K562 (cell line): ENCODE measurements around the gene RHBG. TPM values are rescaled to one million over a fixed set of nuclear protein-coding genes. Genes with fewer than 3 reads are reported as not detected.

Source experiments
- JUND ChIP-seq, 2 experiments: IDR thresholded peaks; 2 replicates in 1 of 2; 3 replicates in 1 of 2; pipeline ENCODE4 v1.6.1; 2011; ENCODE audit warnings: borderline replicate concordance in 2 of 2, low read depth in 2 of 2, low read length in 2 of 2, improper control_type of control experiment in 1 of 2, missing biosample characterization in 1 of 2, missing genetic modification characterization in 1 of 2, missing genetic modification reagents in 1 of 2
- MLLT1 ChIP-seq, 2 experiments: fragments of 450-650 bp; IDR thresholded peaks; 2 replicates each; pipeline ENCODE4 v1.6.1; 2016
- NFRKB ChIP-seq: fragments of 450-650 bp; IDR thresholded peaks from 2 replicates; pipeline ENCODE4 v1.6.1; 2016; ENCODE audit warnings: low read depth
- PKNOX1 ChIP-seq: fragments of 450-650 bp; IDR thresholded peaks from 2 replicates; pipeline ENCODE4 v1.6.1; 2016
- TEAD1 ChIP-seq, 2 experiments: fragments of 450-650 bp in 1 of 2; sonication (generic) in 1 of 2; formaldehyde crosslinking; IDR thresholded peaks; 2 replicates each; pipeline versions ENCODE4 v1.4.0 to v1.8.0; 2020 to 2022; ENCODE audit warnings: mild to moderate bottlenecking in 2 of 2, missing genetic modification reagents in 1 of 2
- polyA plus RNA-seq, 8 experiments: library from polyadenylated mRNA; depleted of rRNA in 4 of 8; stranded (reverse) in 5 of 8; unstranded in 3 of 8; fragments of >200 nt; fragmentation: Nextera tagmentation in 2 of 8; fragmentation: Illumina TruSeq in 1 of 8; extraction: Ambion mirVana in 2 of 8; extraction: Trizol in 1 of 8; gene quantifications; 2 replicates each; pipeline versions ENCODE4 v1.2.1 to v1.2.3, GENCODE V29; 2011 to 2014; ENCODE audit warnings: inconsistent platforms in 1 of 8, missing spikeins in 1 of 8
- total RNA-seq, 7 experiments: library from RNA; depleted of rRNA in 6 of 7; stranded (reverse); fragments of >200 nt in 6 of 7; fragmentation: Illumina TruSeq in 2 of 7; extraction: Trizol in 2 of 7; gene quantifications; 2 replicates each; pipeline versions ENCODE4 v1.2.1 to v1.2.3, GENCODE V29; 2011 to 2021; ENCODE audit warnings: low replicate concordance in 1 of 7
- TF ChIP-seq, protein P1 (sequence below), 2 experiments: fragments of 450-650 bp in 1 of 2; sonication (generic) in 1 of 2; formaldehyde crosslinking in 1 of 2; IDR thresholded peaks; 2 replicates each; pipeline versions ENCODE4 v1.7.1 to v1.9.0; 2016 to 2022; ENCODE audit warnings: inconsistent platforms in 1 of 2, mild to moderate bottlenecking in 1 of 2, missing genetic modification reagents in 1 of 2
- TF ChIP-seq, protein P2 (sequence below): sonication (generic); formaldehyde crosslinking; IDR thresholded peaks from 2 replicates; pipeline ENCODE4 v1.8.0; 2022; ENCODE audit warnings: missing genetic modification reagents, mild to moderate bottlenecking, borderline replicate concordance

The RHBG gene
- total and polyA plus RNA-seq, 9 of the 15 experiments (the other 6 are each of a cell fraction or from before 2014, with no cell fraction given), result not detected

- TF ChIP-seq, protein P1, sequence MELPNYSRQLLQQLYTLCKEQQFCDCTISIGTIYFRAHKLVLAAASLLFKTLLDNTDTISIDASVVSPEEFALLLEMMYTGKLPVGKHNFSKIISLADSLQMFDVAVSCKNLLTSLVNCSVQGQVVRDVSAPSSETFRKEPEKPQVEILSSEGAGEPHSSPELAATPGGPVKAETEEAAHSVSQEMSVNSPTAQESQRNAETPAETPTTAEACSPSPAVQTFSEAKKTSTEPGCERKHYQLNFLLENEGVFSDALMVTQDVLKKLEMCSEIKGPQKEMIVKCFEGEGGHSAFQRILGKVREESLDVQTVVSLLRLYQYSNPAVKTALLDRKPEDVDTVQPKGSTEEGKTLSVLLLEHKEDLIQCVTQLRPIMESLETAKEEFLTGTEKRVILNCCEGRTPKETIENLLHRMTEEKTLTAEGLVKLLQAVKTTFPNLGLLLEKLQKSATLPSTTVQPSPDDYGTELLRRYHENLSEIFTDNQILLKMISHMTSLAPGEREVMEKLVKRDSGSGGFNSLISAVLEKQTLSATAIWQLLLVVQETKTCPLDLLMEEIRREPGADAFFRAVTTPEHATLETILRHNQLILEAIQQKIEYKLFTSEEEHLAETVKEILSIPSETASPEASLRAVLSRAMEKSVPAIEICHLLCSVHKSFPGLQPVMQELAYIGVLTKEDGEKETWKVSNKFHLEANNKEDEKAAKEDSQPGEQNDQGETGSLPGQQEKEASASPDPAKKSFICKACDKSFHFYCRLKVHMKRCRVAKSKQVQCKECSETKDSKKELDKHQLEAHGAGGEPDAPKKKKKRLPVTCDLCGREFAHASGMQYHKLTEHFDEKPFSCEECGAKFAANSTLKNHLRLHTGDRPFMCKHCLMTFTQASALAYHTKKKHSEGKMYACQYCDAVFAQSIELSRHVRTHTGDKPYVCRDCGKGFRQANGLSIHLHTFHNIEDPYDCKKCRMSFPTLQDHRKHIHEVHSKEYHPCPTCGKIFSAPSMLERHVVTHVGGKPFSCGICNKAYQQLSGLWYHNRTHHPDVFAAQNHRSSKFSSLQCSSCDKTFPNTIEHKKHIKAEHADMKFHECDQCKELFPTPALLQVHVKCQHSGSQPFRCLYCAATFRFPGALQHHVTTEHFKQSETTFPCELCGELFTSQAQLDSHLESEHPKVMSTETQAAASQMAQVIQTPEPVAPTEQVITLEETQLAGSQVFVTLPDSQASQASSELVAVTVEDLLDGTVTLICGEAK (IDR thresholded peaks at IDR 0.05), result peak; percentile 52
- TF ChIP-seq, protein P1 (CRISPR knock-in tag; IDR thresholded peaks at IDR 0.05), result no peak
- peak; percentile 49; the same call in 1 of the 2 replicates for TF ChIP-seq NFRKB
- TF ChIP-seq JUND (IDR thresholded peaks at IDR 0.05; ENCODE audit: borderline replicate concordance, low read depth, low read length), result no peak; the same call in 1 of the 2 replicates
- no peak; the same call in 2 of the 3 replicates for TF ChIP-seq JUND (tag; IDR thresholded peaks at IDR 0.05; ENCODE audit: borderline replicate concordance, low read depth, low read length)
- peak in 1 of 2 experiments; percentile 62; a peak in 2 of 4 replicates for TF ChIP-seq MLLT1 (IDR thresholded peaks at IDR 0.05)
- TF ChIP-seq TEAD1 (CRISPR knock-in tag; IDR thresholded peaks at IDR 0.05), result peak in 1 of 2 experiments; percentile 28; a peak in 1 of 4 replicates
- peak; percentile 100 for TF ChIP-seq PKNOX1
- TF ChIP-seq, protein P2, sequence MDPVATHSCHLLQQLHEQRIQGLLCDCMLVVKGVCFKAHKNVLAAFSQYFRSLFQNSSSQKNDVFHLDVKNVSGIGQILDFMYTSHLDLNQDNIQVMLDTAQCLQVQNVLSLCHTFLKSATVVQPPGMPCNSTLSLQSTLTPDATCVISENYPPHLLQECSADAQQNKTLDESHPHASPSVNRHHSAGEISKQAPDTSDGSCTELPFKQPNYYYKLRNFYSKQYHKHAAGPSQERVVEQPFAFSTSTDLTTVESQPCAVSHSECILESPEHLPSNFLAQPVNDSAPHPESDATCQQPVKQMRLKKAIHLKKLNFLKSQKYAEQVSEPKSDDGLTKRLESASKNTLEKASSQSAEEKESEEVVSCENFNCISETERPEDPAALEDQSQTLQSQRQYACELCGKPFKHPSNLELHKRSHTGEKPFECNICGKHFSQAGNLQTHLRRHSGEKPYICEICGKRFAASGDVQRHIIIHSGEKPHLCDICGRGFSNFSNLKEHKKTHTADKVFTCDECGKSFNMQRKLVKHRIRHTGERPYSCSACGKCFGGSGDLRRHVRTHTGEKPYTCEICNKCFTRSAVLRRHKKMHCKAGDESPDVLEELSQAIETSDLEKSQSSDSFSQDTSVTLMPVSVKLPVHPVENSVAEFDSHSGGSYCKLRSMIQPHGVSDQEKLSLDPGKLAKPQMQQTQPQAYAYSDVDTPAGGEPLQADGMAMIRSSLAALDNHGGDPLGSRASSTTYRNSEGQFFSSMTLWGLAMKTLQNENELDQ (CRISPR knock-in tag), result no peak
Observed at GRCh38 chr1:156338180-156338976, 30.6 kb upstream of the RHBG start, which contains the start of the genes CCT3 and TSACC (continued).
